Trophoblast cell (in vitro differentiated cells and primary cell): ENCODE results near the gene PSTPIP1.

ENCODE experiments used
- DNase-seq, 2 donors: peaks; one replicate each; pipeline ENCODE4 v3.0.0-alpha.2; 2016
- H2AFZ ChIP-seq: 2 replicates; pipeline ENCODE4 v1.6.1; 2013; ENCODE audit warnings: low read length, moderate library complexity, mild to moderate bottlenecking; ENCODE audit not compliant: insufficient read depth, poor library complexity
- H2AK5ac ChIP-seq: 2 replicates; pipeline ENCODE4 v1.6.1; 2013; ENCODE audit warnings: mild to moderate bottlenecking, low read length
- H2BK120ac ChIP-seq: 2 replicates; pipeline ENCODE4 v1.6.1; 2013; ENCODE audit warnings: low read length, mild to moderate bottlenecking, moderate library complexity; ENCODE audit not compliant: insufficient read depth, poor library complexity
- H2BK12ac ChIP-seq: 2 replicates; pipeline ENCODE4 v1.6.1; 2013; ENCODE audit warnings: mild to moderate bottlenecking, low read length, moderate library complexity
- H2BK5ac ChIP-seq: 2 replicates; pipeline ENCODE4 v1.6.1; 2013; ENCODE audit warnings: low read length, low read depth, moderate library complexity, mild to moderate bottlenecking; ENCODE audit not compliant: poor library complexity
- H3K14ac ChIP-seq: 2 replicates; pipeline ENCODE4 v1.6.1; 2013; ENCODE audit warnings: mild to moderate bottlenecking, low read length
- H3K18ac ChIP-seq: 2 replicates; pipeline ENCODE4 v1.6.1; 2013; ENCODE audit warnings: mild to moderate bottlenecking, low read length
- H3K23ac ChIP-seq: 2 replicates; pipeline ENCODE4 v1.6.1; 2013; ENCODE audit warnings: low read length
- H3K27ac ChIP-seq: 2 replicates; pipeline ENCODE4 v1.5.1; 2013; ENCODE audit warnings: low read depth, mild to moderate bottlenecking, inconsistent platforms, low read length, moderate library complexity
- H3K27me3 ChIP-seq: 2 replicates; pipeline ENCODE4 v1.6.1; 2013; ENCODE audit warnings: inconsistent platforms, mild to moderate bottlenecking, low read length, moderate library complexity; ENCODE audit not compliant: insufficient read depth
- H3K36me3 ChIP-seq, 2 experiments: 1 replicate in 1 of 2; 2 replicates in 1 of 2; pipeline ENCODE4 v1.6.1; 2013; ENCODE audit warnings: low read length in 2 of 2, mild to moderate bottlenecking in 2 of 2, moderate library complexity in 1 of 2; ENCODE audit not compliant: insufficient read depth in 2 of 2, control insufficient read depth in 1 of 2
- H3K4ac ChIP-seq: 2 replicates; pipeline ENCODE4 v1.6.1; 2013; ENCODE audit warnings: low read depth, mild to moderate bottlenecking, low read length, moderate library complexity
- H3K4me1 ChIP-seq, 2 experiments: 1 replicate in 1 of 2; 2 replicates in 1 of 2; pipeline ENCODE4 v1.6.1; 2013; ENCODE audit warnings: low read length in 2 of 2, mild to moderate bottlenecking in 2 of 2, moderate library complexity in 1 of 2; ENCODE audit not compliant: insufficient read depth in 2 of 2, control insufficient read depth in 1 of 2
- H3K4me2 ChIP-seq: 2 replicates; pipeline ENCODE4 v1.6.1; 2013; ENCODE audit warnings: inconsistent platforms, mild to moderate bottlenecking, low read length, moderate library complexity
- H3K4me3 ChIP-seq: 2 replicates; pipeline ENCODE4 v1.5.1; 2013; ENCODE audit warnings: mild to moderate bottlenecking, low read depth, low read length, inconsistent platforms
- H3K79me1 ChIP-seq: one replicate; pipeline ENCODE4 v1.6.1; 2013; ENCODE audit warnings: low read length
- H3K79me2 ChIP-seq: 2 replicates; pipeline ENCODE4 v1.6.1; 2013; ENCODE audit warnings: low read length, mild to moderate bottlenecking; ENCODE audit not compliant: control insufficient read depth, insufficient read depth, poor library complexity
- H3K9ac ChIP-seq: 2 replicates; pipeline ENCODE4 v1.6.1; 2013; ENCODE audit warnings: mild to moderate bottlenecking, low read length
- H3K9me3 ChIP-seq: 2 replicates; pipeline ENCODE4 v1.6.1; 2013; ENCODE audit warnings: low read depth, mild to moderate bottlenecking, control low read depth, inconsistent platforms, low read length; ENCODE audit not compliant: insufficient read depth
- H4K12ac ChIP-seq: 2 replicates; pipeline ENCODE4 v1.6.1; 2013; ENCODE audit warnings: low read depth, mild to moderate bottlenecking, low read length, moderate library complexity
- H4K8ac ChIP-seq: 2 replicates; pipeline ENCODE4 v1.6.1; 2013; ENCODE audit warnings: low read depth, mild to moderate bottlenecking, low read length, moderate library complexity
- H4K91ac ChIP-seq: one replicate; pipeline ENCODE4 v1.6.1; 2013; ENCODE audit warnings: low read depth, mild to moderate bottlenecking, low read length, moderate library complexity
- WGBS: extraction: QIAGEN DNeasy Blood & Tissue Kit; methylation state at CpG from one replicate; pipeline ENCODE4 v1.1.7; 2013; ENCODE audit warnings: missing lambda C conversion rate; ENCODE audit not compliant: insufficient read length, insufficient coverage; ENCODE audit errors: extremely low coverage; 5-methylcytosine and 5-hydroxymethylcytosine counted together

PSTPIP1 gene

DNA sequence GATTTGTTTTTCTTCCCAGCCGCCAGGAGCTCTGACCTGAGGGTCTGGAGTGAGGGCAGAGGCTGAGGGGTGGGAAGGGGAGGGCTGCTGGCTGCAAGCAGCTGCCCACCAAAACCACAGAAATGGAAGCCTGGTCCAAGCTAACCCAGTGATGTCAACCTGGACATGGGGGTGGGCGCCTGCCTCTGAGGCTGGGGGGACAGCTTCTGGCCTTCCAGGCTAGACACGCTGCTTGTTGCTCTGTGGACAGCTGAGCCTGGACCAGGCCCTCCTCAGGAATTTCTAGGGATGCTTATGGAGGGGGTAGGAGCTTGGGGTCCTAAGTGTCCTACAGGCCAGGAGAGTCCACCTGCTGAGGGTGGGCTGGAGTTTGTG, 21.4 kb downstream of the PSTPIP1 start:
- Histone ChIP-seq H3K36me3 (no peaks in the 10 kb centered on the region), H2AFZ (no peak overlapping the region), H4K12ac (no peak overlapping the region), H3K9me3 (peaks cover 1% of the 10 kb centered on the region), H3K18ac (no peak overlapping the region), H2BK5ac (no peak overlapping the region), H2BK120ac (no peak overlapping the region), H3K4me1 (peaks cover 0 to 3% of the 10 kb centered on the region in 2 experiments), H3K79me2 (no peaks in the 10 kb centered on the region), H3K27ac (no peak overlapping the region), H3K4ac (no peak overlapping the region), H2BK12ac (no peak overlapping the region), H3K4me3 (no peak overlapping the region), H3K23ac (no peak overlapping the region), H3K27me3 (no peaks in the 10 kb centered on the region), H3K4me2 (no peak overlapping the region), H3K14ac (no peak overlapping the region), H3K79me1 (no peaks in the 10 kb centered on the region), H4K91ac (no peak overlapping the region), H4K8ac (no peak overlapping the region), H2AK5ac (no peak overlapping the region), H3K9ac (no peak overlapping the region)
- DNase-seq = no peak
- WGBS = no CpG with 5 or more reads among the region's 3 CpGs

DNA sequence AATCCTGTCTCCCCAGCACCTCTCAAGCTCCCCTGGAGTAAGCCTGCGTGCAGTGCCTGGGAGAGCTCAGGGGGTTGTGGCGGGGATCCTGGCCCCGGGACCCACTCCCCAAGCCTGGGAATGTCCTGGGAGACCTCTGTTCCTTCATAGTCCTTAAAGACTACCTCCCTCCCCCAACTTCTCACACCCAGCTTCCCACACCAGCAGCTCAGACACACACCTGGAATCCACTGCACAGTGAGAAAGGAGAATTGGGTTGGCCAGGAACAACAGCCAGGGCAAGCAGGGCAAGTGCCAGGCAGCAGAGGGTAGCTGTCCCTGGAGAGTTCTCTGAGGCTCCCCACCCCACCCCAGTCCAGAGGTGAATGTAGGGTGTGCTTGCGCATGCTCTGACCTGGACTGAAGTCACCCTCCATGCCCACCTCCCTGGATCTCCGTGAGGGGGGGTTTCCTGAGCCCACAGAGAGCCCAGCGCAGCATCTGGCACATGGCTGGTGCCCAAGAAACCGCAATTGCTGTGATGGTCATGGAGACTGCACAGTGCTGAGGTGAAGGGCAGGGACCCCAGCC, 22.2 kb downstream of the PSTPIP1 start:
- no peak for DNase-seq
- H2BK5ac ChIP-seq = no peak overlapping the region
- no peaks in the 10 kb centered on the region for H3K79me2 ChIP-seq
- H2BK120ac ChIP-seq = no peak overlapping the region
- no peak overlapping the region for H2AFZ ChIP-seq
- no peak overlapping the region for H3K23ac ChIP-seq
- no peak overlapping the region for H4K8ac ChIP-seq
- no peak overlapping the region for H3K4ac ChIP-seq
- H3K79me1 ChIP-seq = no peaks in the 10 kb centered on the region
- no peak overlapping the region for H4K91ac ChIP-seq
- H3K4me1 ChIP-seq = peaks cover 3 to 6% of the 10 kb centered on the region in 2 experiments
- no peaks in the 10 kb centered on the region for H3K27me3 ChIP-seq
- H3K27ac ChIP-seq = no peak overlapping the region
- H3K18ac ChIP-seq = no peak overlapping the region
- no peaks in the 10 kb centered on the region for H3K36me3 ChIP-seq
- H4K12ac ChIP-seq = no peak overlapping the region
- H3K4me2 ChIP-seq = no peak overlapping the region
- no peak overlapping the region for H3K14ac ChIP-seq
- no peak overlapping the region for H2BK12ac ChIP-seq
- no peak overlapping the region for H3K4me3 ChIP-seq
- H3K9ac ChIP-seq = no peak overlapping the region
- WGBS = no CpG with 5 or more reads among the region's 7 CpGs
- peaks cover 1% of the 10 kb centered on the region for H3K9me3 ChIP-seq
- no peak overlapping the region for H2AK5ac ChIP-seq

DNA sequence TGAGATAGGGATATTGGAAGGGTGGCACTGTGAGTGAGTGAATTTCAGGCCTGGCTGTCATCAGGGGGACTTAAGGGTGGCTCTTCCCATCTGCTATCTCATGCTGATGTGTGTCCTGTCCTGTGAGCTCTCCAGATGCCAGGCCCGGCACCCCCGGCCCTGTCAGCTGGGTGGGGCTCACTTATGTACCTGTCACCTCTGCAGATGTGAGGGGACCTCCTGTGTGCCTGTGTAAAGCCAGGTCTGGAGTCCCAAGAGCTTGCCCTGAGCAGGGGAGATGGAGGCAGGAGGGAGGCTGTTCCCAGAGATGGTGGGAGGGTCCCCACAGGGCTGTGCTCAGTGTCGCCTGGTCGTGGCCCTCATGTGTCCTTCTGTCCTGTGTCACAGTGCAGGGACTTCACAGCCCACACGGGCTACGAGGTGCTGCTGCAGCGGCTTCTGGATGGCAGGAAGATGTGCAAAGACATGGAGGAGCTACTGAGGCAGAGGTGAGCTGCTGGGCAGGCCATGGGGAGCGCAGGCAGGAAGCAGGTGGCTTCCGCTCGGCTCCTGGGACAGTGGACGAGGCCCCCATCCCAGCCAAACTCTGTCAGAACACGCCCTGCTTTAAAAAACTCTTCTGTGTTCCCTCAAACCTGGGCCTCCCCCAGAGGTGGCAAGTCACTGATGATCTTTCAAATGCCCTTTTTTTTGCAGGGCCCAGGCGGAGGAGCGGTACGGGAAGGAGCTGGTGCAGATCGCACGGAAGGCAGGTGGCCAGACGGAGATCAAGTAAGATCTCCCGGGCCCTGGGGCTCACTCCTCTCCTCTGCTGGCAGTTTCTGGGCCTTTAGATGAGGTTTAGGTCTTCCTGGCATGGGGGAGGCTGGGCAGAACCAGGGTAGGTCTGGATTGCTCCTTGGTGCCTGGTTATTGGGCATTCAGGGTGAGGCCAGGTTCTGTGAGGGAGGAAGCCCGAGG, 23.1 kb downstream of the PSTPIP1 start:
- DNase-seq = no peak
- no CpG with 5 or more reads among the region's 20 CpGs for WGBS

DNA sequence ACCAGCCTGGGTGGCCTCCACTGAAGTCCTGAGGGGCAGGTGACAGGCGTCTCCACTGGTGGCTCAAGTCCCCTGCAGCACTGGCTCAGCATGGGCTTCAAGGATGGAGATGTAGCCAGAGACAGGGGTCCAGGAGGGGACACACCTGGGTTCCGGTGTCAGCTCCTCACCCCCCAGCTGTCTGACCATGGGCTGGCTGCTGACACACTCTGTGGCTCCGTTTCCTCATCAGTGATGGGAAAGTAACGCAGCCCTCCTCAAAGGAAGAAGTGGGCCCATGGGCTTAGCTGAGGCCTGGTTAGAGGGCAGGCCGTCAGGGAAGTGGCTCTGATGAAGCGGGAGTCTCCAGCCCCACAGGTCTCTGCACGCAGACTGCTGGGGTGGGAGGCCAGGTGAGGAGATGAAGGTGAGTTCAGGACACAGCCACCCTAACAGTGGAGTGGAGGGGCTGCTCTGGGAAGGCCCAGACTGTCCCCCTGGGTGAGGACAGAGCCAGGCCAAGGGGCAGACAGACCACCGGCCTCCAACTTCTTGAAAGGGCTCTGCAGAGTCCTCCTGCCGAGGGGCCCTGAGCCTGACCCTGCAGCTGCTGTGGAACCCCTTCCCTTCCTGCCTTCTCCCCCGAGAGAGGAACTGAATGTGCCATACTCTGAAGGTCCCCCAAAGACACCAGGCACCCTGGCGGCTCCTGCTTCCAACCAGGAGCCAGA, 24.0 kb downstream of the PSTPIP1 start:
- no peak overlapping the region for H3K14ac ChIP-seq
- no peak overlapping the region for H2AFZ ChIP-seq
- H3K4me3 ChIP-seq = no peak overlapping the region
- no peak overlapping the region for H4K91ac ChIP-seq
- WGBS = no CpG with 5 or more reads among the region's 11 CpGs
- no peak overlapping the region for H3K4me2 ChIP-seq
- H3K36me3 ChIP-seq = no peaks in the 10 kb centered on the region
- peaks cover 1% of the 10 kb centered on the region for H3K9me3 ChIP-seq
- no peak overlapping the region for H2BK5ac ChIP-seq
- no peak for DNase-seq
- H3K9ac ChIP-seq = no peak overlapping the region
- H4K12ac ChIP-seq = no peak overlapping the region
- no peak overlapping the region for H3K23ac ChIP-seq
- H3K79me1 ChIP-seq = no peaks in the 10 kb centered on the region
- no peak overlapping the region for H3K27ac ChIP-seq
- H3K27me3 ChIP-seq = no peaks in the 10 kb centered on the region
- no peak overlapping the region for H2BK120ac ChIP-seq
- H3K4ac ChIP-seq = no peak overlapping the region
- no peaks in the 10 kb centered on the region for H3K79me2 ChIP-seq
- H2BK12ac ChIP-seq = no peak overlapping the region
- H2AK5ac ChIP-seq = no peak overlapping the region
- peaks cover 3 to 6% of the 10 kb centered on the region in 2 experiments for H3K4me1 ChIP-seq
- no peak overlapping the region for H3K18ac ChIP-seq
- no peak overlapping the region for H4K8ac ChIP-seq

More for the DNA sequence above, 23.1 kb downstream of the PSTPIP1 start:
- no peak overlapping the region for H4K91ac ChIP-seq
- no peak overlapping the region for H3K4me3 ChIP-seq
- no peak overlapping the region for H4K12ac ChIP-seq
- H2AK5ac ChIP-seq = no peak overlapping the region
- H3K4me1 ChIP-seq = peaks cover 3 to 6% of the 10 kb centered on the region in 2 experiments
- no peaks in the 10 kb centered on the region for H3K36me3 ChIP-seq
- H3K23ac ChIP-seq = no peak overlapping the region
- no peaks in the 10 kb centered on the region for H3K27me3 ChIP-seq
- H3K9me3 ChIP-seq = peaks cover 1% of the 10 kb centered on the region
- no peak overlapping the region for H3K4ac ChIP-seq
- no peaks in the 10 kb centered on the region for H3K79me2 ChIP-seq
- no peak overlapping the region for H4K8ac ChIP-seq
- H2BK12ac ChIP-seq = no peak overlapping the region
- no peak overlapping the region for H3K9ac ChIP-seq
- no peak overlapping the region for H2AFZ ChIP-seq
- no peak overlapping the region for H3K4me2 ChIP-seq
- H3K14ac ChIP-seq = no peak overlapping the region
- H3K79me1 ChIP-seq = no peaks in the 10 kb centered on the region
- H2BK5ac ChIP-seq = no peak overlapping the region
- H2BK120ac ChIP-seq = no peak overlapping the region
- H3K27ac ChIP-seq = no peak overlapping the region
- no peak overlapping the region for H3K18ac ChIP-seq
